SK-N-MC (cell line): ENCODE data around the gene PGAM1.

Source experiments
- DNase-seq: peaks from one replicate; pipeline ENCODE4 v3.0.0-alpha.2; 2011; ENCODE audit warnings: low read depth, low spot score
- H3K27ac ChIP-seq: fragments of 200-600 bp; sonication (generic); 2 replicates; pipeline ENCODE4 v1.5.1; 2016; ENCODE audit warnings: mixed run types
- H3K36me3 ChIP-seq: fragments of 200-600 bp; sonication (generic); 2 replicates; pipeline ENCODE4 v1.6.1; 2017; ENCODE audit warnings: antibody characterized with exemption, low read length, mixed read lengths; ENCODE audit not compliant: insufficient read depth
- H3K4me3 ChIP-seq: fragments of 200-600 bp; sonication (generic); 2 replicates; pipeline ENCODE4 v1.5.1; 2016
- H3K9ac ChIP-seq: fragments of 200-600 bp; sonication (generic); 2 replicates; pipeline ENCODE4 v1.8.0; 2017; ENCODE audit warnings: mixed run types, mixed read lengths; ENCODE audit not compliant: insufficient read length
- H3K9me3 ChIP-seq: fragments of 200-600 bp; sonication (generic); 2 replicates; pipeline ENCODE4 v1.6.1; 2017; ENCODE audit warnings: low read depth, mild to moderate bottlenecking, antibody characterized with exemption, low read length, moderate library complexity, mixed read lengths
- EZH2 ChIP-seq: fragments of 200-600 bp; sonication (generic); IDR thresholded peaks from one replicate; pipeline ENCODE4 v1.6.1; 2017; ENCODE audit warnings: antibody characterized with exemption
- FOXP2 ChIP-seq: optimal IDR thresholded peaks from 2 replicates; pipeline ENCODE3; 2011; ENCODE audit warnings: mild to moderate bottlenecking, moderate library complexity; ENCODE audit not compliant: insufficient read depth; ENCODE audit errors: extremely low read length, control extremely low read depth
- POLR2AphosphoS5 ChIP-seq: IDR thresholded peaks from 2 replicates; pipeline ENCODE4 v1.6.1; 2012; ENCODE audit warnings: mild to moderate bottlenecking, low read depth, low read length, borderline replicate concordance

PGAM1 gene

GRCh38 chr10:97445357-97445721, 19.3 kb downstream of the PGAM1 start:
- Histone ChIP-seq H3K36me3 (no peaks in the 10 kb centered on the region; the same call in 1 of the 2 replicates), H3K4me3 (peak overlapping the region; percentile 88), H3K27ac (no peak overlapping the region), H3K9me3 (no peaks in the 10 kb centered on the region), H3K9ac (peak overlapping the region; percentile 75)
- no peak for DNase-seq
- TF ChIP-seq EZH2 (no peak), POLR2AphosphoS5 (no peak), FOXP2 (no peak)

DNA sequence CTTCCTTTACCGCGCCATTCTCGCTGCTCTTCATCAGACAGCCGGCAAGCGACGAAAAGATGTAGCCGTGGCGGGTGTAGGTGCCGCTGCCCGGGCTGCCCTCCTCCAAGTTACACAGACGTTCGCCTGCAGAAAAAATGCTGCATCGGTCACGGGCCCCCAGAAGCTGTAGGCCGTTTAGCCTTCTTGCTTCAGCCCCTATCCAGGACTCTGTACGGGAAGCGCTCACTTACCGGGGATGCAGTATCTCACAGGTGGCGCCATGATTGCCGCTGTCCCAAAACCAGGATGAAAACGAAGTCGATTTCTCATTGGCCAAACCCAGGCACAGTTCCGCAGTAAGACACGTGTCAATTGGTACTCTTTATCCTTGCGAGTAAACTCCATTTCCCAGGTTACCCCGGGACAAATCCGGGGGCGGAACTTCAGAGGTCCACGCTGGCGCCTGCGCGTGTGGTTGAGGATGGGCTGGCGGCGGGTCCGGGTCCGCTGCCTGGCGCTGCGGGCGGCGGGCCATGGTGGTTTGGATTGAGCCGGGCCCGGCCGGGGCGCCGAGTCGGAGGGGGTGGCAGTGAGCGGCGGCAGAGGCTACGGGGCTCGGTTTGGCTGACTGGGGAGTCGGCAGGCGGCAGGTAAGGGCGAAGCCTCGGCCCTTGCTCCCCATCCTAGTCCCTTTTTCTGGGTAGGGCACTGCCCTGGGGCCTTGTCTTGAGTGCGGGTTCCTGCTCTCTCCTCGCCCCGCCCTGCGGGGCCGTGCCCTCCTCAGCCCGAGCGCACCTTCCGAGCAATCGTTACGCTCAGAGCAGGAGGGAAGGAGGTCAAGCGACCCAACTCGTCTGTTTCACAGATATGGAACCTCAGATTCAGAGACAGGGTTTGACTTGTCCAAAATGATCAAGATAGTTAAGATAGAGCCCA, 20.0 kb downstream of the PGAM1 start, which contains the start of the genes EXOSC1 and ZDHHC16:
Gene EXOSC1, minus strand, starts transcription at position 285 of the 918 bp plus-strand sequence. Its CDS starts 21 bp downstream, at position 264.
Gene ZDHHC16, plus strand, starts transcription at position 454 of the 918 bp plus-strand sequence. CDS start 5,501 bp downstream, outside the sequence.
- Histone ChIP-seq H3K9me3 (no peaks in the 10 kb centered on the region), H3K4me3 (peak within 1 kb of the TSS; percentile 88), H3K9ac (peak within 1 kb of the TSS; percentile 77), H3K36me3 (no peaks in the 10 kb centered on the region; the same call in 1 of the 2 replicates), H3K27ac (no peak within 1 kb of the TSS)
- no peak for TF ChIP-seq EZH2
- peak; percentile 70 for TF ChIP-seq POLR2AphosphoS5
- peak; percentile 57 for DNase-seq

- Histone ChIP-seq H3K36me3 (no peaks in the 10 kb centered on the region; the same call in 1 of the 2 replicates), H3K27ac (no peak overlapping the region), H3K4me3 (no peak overlapping the region), H3K9me3 (no peaks in the 10 kb centered on the region), H3K9ac (no peak overlapping the region)
- DNase-seq = no peak
- TF ChIP-seq FOXP2 = no peak
- no peak for TF ChIP-seq POLR2AphosphoS5
- TF ChIP-seq EZH2 = no peak
These were observed 24.8 kb downstream of the PGAM1 start for GRCh38 chr10:97450828-97451227.

DNA sequence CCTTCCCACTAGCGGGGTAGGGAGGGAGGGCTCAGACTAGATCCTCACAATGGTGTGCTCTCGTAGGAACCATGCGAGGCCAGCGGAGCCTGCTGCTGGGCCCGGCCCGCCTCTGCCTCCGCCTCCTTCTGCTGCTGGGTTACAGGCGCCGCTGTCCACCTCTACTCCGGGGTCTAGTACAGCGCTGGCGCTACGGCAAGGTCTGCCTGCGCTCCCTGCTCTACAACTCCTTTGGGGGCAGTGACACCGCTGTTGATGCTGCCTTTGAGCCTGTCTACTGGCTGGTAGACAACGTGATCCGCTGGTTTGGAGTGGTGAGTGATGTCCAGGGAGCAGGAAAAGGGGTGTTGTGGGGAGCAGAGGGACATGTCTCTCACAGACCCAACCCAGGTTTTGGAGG, 25.6 kb downstream of the PGAM1 start:
- no peak for DNase-seq
- Histone ChIP-seq H3K36me3 (no peaks in the 10 kb centered on the region; the same call in 1 of the 2 replicates), H3K27ac (no peak overlapping the region), H3K9me3 (no peaks in the 10 kb centered on the region), H3K4me3 (no peak overlapping the region), H3K9ac (no peak overlapping the region)
- TF ChIP-seq POLR2AphosphoS5 (no peak), EZH2 (no peak), FOXP2 (no peak)

DNA sequence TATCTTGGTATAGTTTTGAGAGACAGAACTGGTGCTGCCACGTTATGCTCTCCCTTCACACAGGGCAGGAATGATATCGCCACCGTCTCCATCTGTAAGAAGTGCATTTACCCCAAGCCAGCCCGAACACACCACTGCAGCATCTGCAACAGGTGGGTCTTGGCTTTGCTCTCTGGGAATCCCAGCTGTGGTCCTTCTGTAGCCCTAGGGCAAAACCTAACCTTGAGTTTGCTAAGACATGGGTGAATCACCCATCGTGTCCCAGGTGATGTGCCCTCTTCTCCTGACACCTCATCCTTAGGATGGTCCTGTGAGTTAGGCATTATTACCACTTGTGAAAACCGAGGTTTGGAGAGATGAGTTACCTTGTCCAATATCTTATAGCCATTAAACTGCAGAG, 26.4 kb downstream of the PGAM1 start:
- DNase-seq = no peak
- Histone ChIP-seq H3K4me3 (no peak overlapping the region), H3K9ac (no peak overlapping the region), H3K36me3 (no peaks in the 10 kb centered on the region; the same call in 1 of the 2 replicates), H3K27ac (no peak overlapping the region), H3K9me3 (no peaks in the 10 kb centered on the region)
- TF ChIP-seq POLR2AphosphoS5 = no peak
- no peak for TF ChIP-seq EZH2
- TF ChIP-seq FOXP2 = no peak

DNA sequence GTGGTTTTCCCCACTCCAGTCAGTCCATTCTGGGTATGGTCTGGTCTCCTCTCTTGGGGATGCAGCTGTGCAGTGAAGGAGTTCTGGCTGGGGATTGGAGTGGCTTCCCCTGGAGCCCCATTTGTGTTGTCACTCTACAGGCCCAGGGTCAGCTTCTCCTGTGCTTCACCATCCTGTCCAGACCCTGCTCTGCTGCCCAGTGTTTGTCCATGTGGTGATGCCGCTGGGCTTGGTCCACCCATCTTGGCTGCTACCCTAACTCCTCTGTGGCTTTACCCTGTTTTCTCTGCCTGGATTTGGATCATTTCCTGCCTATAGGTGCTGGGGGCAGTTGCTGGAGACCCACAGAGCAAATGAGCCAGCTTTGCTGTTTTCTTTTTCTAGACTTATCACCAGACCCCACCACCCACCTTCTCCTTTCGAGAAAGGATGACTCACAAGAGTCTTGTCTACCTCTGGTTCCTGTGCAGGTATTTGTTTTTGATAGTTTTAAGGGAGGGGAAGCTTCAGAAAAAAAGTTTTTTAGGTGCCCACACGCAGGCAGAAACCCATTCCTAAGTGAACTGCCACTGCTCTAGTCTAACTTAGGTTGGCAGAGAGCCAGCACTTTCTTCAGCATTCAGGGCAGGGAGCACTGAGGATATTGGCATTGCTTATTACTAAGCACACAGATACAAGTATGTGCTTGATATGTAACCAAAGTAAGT, 28.5 kb downstream of the PGAM1 start:
- H3K9me3 ChIP-seq = no peaks in the 10 kb centered on the region
- H3K36me3 ChIP-seq = peaks cover 16% of the 10 kb centered on the region
- H3K27ac ChIP-seq = no peak overlapping the region
- no peak for TF ChIP-seq FOXP2
- TF ChIP-seq EZH2 = no peak
- no peak for TF ChIP-seq POLR2AphosphoS5
- H3K9ac ChIP-seq = no peak overlapping the region
- H3K4me3 ChIP-seq = no peak overlapping the region
- DNase-seq = no peak

DNA sequence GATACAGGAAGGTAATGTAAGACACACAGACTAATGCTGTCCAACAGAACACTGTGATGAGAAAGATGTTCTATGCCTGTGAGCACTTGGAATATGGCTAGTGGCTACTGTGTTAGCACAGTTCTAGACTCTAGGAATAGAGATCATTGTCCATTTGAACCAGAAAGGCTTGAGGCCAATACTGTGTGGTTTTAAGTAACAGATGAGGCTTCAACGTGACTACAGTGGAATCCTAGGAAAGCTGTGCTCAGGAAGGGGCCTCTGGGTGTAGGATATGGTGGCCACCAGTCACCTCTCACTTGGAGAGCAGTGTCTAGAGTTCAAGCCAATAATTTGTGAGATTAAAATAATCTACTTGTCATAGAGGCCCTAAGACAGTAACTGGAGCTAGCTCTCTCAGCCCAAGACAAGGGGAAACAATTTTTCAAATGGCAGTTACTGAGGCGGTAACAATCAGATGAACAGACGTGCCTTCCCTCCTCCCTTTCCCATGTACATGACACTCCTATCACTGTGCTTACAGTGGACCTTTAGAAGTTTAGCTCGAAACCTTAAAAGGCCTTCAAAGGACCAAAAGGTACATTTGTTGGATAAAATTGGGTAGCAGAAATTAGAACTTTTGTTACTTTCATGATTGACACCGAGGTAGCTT, 30.2 kb downstream of the PGAM1 start:
- peaks cover 26% of the 10 kb centered on the region for H3K36me3 ChIP-seq
- TF ChIP-seq POLR2AphosphoS5 = no peak
- H3K27ac ChIP-seq = no peak overlapping the region
- H3K9me3 ChIP-seq = no peaks in the 10 kb centered on the region
- H3K4me3 ChIP-seq = no peak overlapping the region
- DNase-seq = no peak
- no peak overlapping the region for H3K9ac ChIP-seq

GRCh38 chr10:97456686-97457065, 30.7 kb downstream of the PGAM1 start:
- peaks cover 28% of the 10 kb centered on the region for H3K36me3 ChIP-seq
- no peak overlapping the region for H3K9ac ChIP-seq
- H3K27ac ChIP-seq = no peak overlapping the region
- DNase-seq = no peak
- H3K9me3 ChIP-seq = no peaks in the 10 kb centered on the region
- TF ChIP-seq POLR2AphosphoS5 = no peak
- TF ChIP-seq EZH2 = no peak
- no peak for TF ChIP-seq FOXP2
- H3K4me3 ChIP-seq = no peak overlapping the region
